ENCODE results near the gene PPP4R2.

DNA sequence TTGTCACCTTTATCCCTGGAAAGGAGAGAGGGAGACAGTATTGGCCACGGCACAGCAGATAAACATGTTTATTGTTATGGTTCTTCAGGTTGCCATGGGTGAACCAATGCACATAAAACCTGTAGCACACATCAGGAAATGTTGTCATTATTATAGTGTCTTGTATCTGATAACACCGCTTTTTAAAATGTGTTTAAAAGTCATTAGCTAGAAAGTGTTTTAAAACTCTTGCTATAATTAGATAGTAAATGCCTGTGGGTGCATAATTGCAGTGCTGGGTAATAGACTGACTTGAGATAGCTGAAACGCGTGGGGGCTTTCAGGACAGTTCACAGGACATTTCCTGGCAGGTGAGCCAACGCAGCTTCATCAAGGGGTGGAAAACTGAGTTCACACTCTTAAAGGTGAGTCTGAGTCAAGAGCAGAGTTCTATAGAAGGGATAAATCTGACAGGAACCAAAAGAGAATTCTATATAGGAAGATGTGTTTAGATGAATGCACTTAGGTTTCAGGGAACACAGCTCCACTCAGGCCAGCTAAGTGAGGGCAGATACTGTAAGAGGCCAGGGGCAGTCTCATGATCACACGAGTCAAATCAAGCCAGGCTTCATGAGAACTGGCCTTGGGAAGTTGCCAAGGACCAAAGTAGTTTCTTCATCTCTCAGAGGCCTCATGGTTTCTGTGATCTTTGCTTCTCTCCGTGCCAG, 35.6 kb upstream of the PPP4R2 start:
- TF ChIP-seq, protein P1, sequence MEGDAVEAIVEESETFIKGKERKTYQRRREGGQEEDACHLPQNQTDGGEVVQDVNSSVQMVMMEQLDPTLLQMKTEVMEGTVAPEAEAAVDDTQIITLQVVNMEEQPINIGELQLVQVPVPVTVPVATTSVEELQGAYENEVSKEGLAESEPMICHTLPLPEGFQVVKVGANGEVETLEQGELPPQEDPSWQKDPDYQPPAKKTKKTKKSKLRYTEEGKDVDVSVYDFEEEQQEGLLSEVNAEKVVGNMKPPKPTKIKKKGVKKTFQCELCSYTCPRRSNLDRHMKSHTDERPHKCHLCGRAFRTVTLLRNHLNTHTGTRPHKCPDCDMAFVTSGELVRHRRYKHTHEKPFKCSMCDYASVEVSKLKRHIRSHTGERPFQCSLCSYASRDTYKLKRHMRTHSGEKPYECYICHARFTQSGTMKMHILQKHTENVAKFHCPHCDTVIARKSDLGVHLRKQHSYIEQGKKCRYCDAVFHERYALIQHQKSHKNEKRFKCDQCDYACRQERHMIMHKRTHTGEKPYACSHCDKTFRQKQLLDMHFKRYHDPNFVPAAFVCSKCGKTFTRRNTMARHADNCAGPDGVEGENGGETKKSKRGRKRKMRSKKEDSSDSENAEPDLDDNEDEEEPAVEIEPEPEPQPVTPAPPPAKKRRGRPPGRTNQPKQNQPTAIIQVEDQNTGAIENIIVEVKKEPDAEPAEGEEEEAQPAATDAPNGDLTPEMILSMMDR (IDR thresholded peaks at IDR 0.05) = no peak
- no peak for TF ChIP-seq EZH2 (IDR thresholded peaks at IDR 0.05; ENCODE audit: borderline replicate concordance, insufficient read depth, low read depth, low read length, poor library complexity, severe bottlenecking)
